ENCODE results near the gene ARMH4. TPM values are rescaled to one million over a fixed set of nuclear protein-coding genes. Genes with fewer than 3 reads are reported as not detected.
A peak's percentile ranks its signal among the peaks of the same experiment; 100 is the strongest.

ARMH4 gene
- total and polyA plus RNA-seq, 4 donors = 15.4 to 39.8 (median 26.0) TPM

GRCh38 chr14:58189176-58189575, 37.2 kb upstream of the ARMH4 start:
- H3K4me3 ChIP-seq (ENCODE audit: low read depth, low read length) = no peak overlapping the region
- H3K27me3 ChIP-seq (ENCODE audit: control insufficient read depth, insufficient read depth, low read length) = no peaks in the 10 kb centered on the region
- no CpG with 5 or more reads among the region's 2 CpGs for WGBS (ENCODE audit: insufficient coverage)
- H3K4me1 ChIP-seq (ENCODE audit: control insufficient read depth, insufficient read depth, low read length) = no peaks in the 10 kb centered on the region
- H3K36me3 ChIP-seq (ENCODE audit: control insufficient read depth, insufficient read depth, low read length) = no peaks in the 10 kb centered on the region
- H3K27ac ChIP-seq (ENCODE audit: low read depth, low read length) = no peak overlapping the region
- H3K9me3 ChIP-seq (ENCODE audit: control insufficient read depth, insufficient read depth, low read length) = no peaks in the 10 kb centered on the region
- peak in 2 of 6 donors; percentile 23 to 70 for DNase-seq (ENCODE audit: low read depth in 4 of 6, low spot score in 6 of 6)

- Histone ChIP-seq H3K9me3 (ENCODE audit: control insufficient read depth, insufficient read depth, low read length) (no peaks in the 10 kb centered on the region), H3K27ac (ENCODE audit: low read depth, low read length) (no peak overlapping the region), H3K36me3 (ENCODE audit: control insufficient read depth, insufficient read depth, low read length) (no peaks in the 10 kb centered on the region), H3K4me3 (ENCODE audit: low read depth, low read length) (no peak overlapping the region), H3K4me1 (ENCODE audit: control insufficient read depth, insufficient read depth, low read length) (no peaks in the 10 kb centered on the region), H3K27me3 (ENCODE audit: control insufficient read depth, insufficient read depth, low read length) (no peaks in the 10 kb centered on the region)
- WGBS (ENCODE audit: insufficient coverage) = 85% methylated on average over 3 of the region's 5 CpGs
- DNase-seq (ENCODE audit: low read depth in 4 of 6, low spot score in 6 of 6) = no peak
These were observed 25.1 kb upstream of the ARMH4 start for GRCh38 chr14:58177125-58177524.

- no peaks in the 10 kb centered on the region for H3K36me3 ChIP-seq (ENCODE audit: control insufficient read depth, insufficient read depth, low read length)
- peak in 2 of 6 donors; percentile 29 to 30 for DNase-seq (ENCODE audit: low read depth in 4 of 6, low spot score in 6 of 6)
- no peak overlapping the region for H3K27ac ChIP-seq (ENCODE audit: low read depth, low read length)
- no peaks in the 10 kb centered on the region for H3K9me3 ChIP-seq (ENCODE audit: control insufficient read depth, insufficient read depth, low read length)
- H3K27me3 ChIP-seq (ENCODE audit: control insufficient read depth, insufficient read depth, low read length) = no peaks in the 10 kb centered on the region
- H3K4me1 ChIP-seq (ENCODE audit: control insufficient read depth, insufficient read depth, low read length) = no peaks in the 10 kb centered on the region
- WGBS (ENCODE audit: insufficient coverage) = 25% methylated on average over 6 of the region's 6 CpGs
- H3K4me3 ChIP-seq (ENCODE audit: low read depth, low read length) = no peak overlapping the region
These were observed 19.1 kb upstream of the ARMH4 start for GRCh38 chr14:58171090-58171489.

- Histone ChIP-seq H3K4me3 (ENCODE audit: low read depth, low read length) (no peak overlapping the region), H3K27me3 (ENCODE audit: control insufficient read depth, insufficient read depth, low read length) (no peaks in the 10 kb centered on the region), H3K4me1 (ENCODE audit: control insufficient read depth, insufficient read depth, low read length) (no peaks in the 10 kb centered on the region), H3K36me3 (ENCODE audit: control insufficient read depth, insufficient read depth, low read length) (no peaks in the 10 kb centered on the region), H3K9me3 (ENCODE audit: control insufficient read depth, insufficient read depth, low read length) (no peaks in the 10 kb centered on the region), H3K27ac (ENCODE audit: low read depth, low read length) (no peak overlapping the region)
- WGBS (ENCODE audit: insufficient coverage) = 85% methylated on average over 4 of the region's 5 CpGs
- no peak for DNase-seq (ENCODE audit: low read depth in 4 of 6, low spot score in 6 of 6)
These were observed 15.9 kb upstream of the ARMH4 start for GRCh38 chr14:58167891-58168290.

- Histone ChIP-seq H3K4me3 (ENCODE audit: low read depth, low read length) (no peak overlapping the region), H3K27ac (ENCODE audit: low read depth, low read length) (no peak overlapping the region), H3K36me3 (ENCODE audit: control insufficient read depth, insufficient read depth, low read length) (no peaks in the 10 kb centered on the region), H3K9me3 (ENCODE audit: control insufficient read depth, insufficient read depth, low read length) (no peaks in the 10 kb centered on the region), H3K4me1 (ENCODE audit: control insufficient read depth, insufficient read depth, low read length) (no peaks in the 10 kb centered on the region), H3K27me3 (ENCODE audit: control insufficient read depth, insufficient read depth, low read length) (no peaks in the 10 kb centered on the region)
- 22% methylated on average over 1 of the region's 1 CpG for WGBS (ENCODE audit: insufficient coverage)
- peak in 1 of 6 donors; percentile 81 for DNase-seq (ENCODE audit: low read depth in 4 of 6, low spot score in 6 of 6)
These were observed 15.0 kb upstream of the ARMH4 start for GRCh38 chr14:58167057-58167456.

GRCh38 chr14:58166005-58166983, 14.3 kb upstream of the ARMH4 start:
- WGBS (ENCODE audit: insufficient coverage) = 79% methylated on average over 4 of the region's 10 CpGs
- peak; percentile 40 to 92 (median 64) for DNase-seq (ENCODE audit: low read depth in 4 of 6, low spot score in 6 of 6)
- H3K4me1 ChIP-seq (ENCODE audit: control insufficient read depth, insufficient read depth, low read length) = no peaks in the 10 kb centered on the region
- H3K36me3 ChIP-seq (ENCODE audit: control insufficient read depth, insufficient read depth, low read length) = no peaks in the 10 kb centered on the region
- H3K27me3 ChIP-seq (ENCODE audit: control insufficient read depth, insufficient read depth, low read length) = no peaks in the 10 kb centered on the region
- no peaks in the 10 kb centered on the region for H3K9me3 ChIP-seq (ENCODE audit: control insufficient read depth, insufficient read depth, low read length)
- no peak overlapping the region for H3K4me3 ChIP-seq (ENCODE audit: low read depth, low read length)
- H3K27ac ChIP-seq (ENCODE audit: low read depth, low read length) = no peak overlapping the region

GRCh38 chr14:58160561-58160960, 8.5 kb upstream of the ARMH4 start:
- Histone ChIP-seq H3K27me3 (ENCODE audit: control insufficient read depth, insufficient read depth, low read length) (no peaks in the 10 kb centered on the region), H3K27ac (ENCODE audit: low read depth, low read length) (no peak overlapping the region), H3K4me1 (ENCODE audit: control insufficient read depth, insufficient read depth, low read length) (no peaks in the 10 kb centered on the region), H3K9me3 (ENCODE audit: control insufficient read depth, insufficient read depth, low read length) (no peaks in the 10 kb centered on the region), H3K36me3 (ENCODE audit: control insufficient read depth, insufficient read depth, low read length) (no peaks in the 10 kb centered on the region), H3K4me3 (ENCODE audit: low read depth, low read length) (no peak overlapping the region)
- no peak for DNase-seq (ENCODE audit: low read depth in 4 of 6, low spot score in 6 of 6)

GRCh38 chr14:58151133-58152013, 640 bp downstream of the ARMH4 start:
- peak; percentile 13 to 80 (median 57) for DNase-seq (ENCODE audit: low read depth in 4 of 6, low spot score in 6 of 6)
- H3K27ac ChIP-seq (ENCODE audit: low read depth, low read length) = peak overlapping the region; percentile 22

GRCh38 chr14:58150243-58150805, 1.7 kb downstream of the ARMH4 start:
- DNase-seq (ENCODE audit: low read depth in 4 of 6, low spot score in 6 of 6) = peak in 1 of 6 donors; percentile 18
- no peaks in the 10 kb centered on the region for H3K27me3 ChIP-seq (ENCODE audit: control insufficient read depth, insufficient read depth, low read length)
- peaks cover 13% of the 10 kb centered on the region for H3K4me1 ChIP-seq (ENCODE audit: control insufficient read depth, insufficient read depth, low read length)
- peak overlapping the region; percentile 62 for H3K4me3 ChIP-seq (ENCODE audit: low read depth, low read length)
- no peak overlapping the region for H3K27ac ChIP-seq (ENCODE audit: low read depth, low read length)
- WGBS (ENCODE audit: insufficient coverage) = no CpG with 5 or more reads among the region's 6 CpGs
- no peaks in the 10 kb centered on the region for H3K36me3 ChIP-seq (ENCODE audit: control insufficient read depth, insufficient read depth, low read length)
- H3K9me3 ChIP-seq (ENCODE audit: control insufficient read depth, insufficient read depth, low read length) = no peaks in the 10 kb centered on the region

More at GRCh38 chr14:58151133-58152013, 640 bp downstream of the ARMH4 start:
- no peaks in the 10 kb centered on the region for H3K27me3 ChIP-seq (ENCODE audit: control insufficient read depth, insufficient read depth, low read length)
- peaks cover 13% of the 10 kb centered on the region for H3K4me1 ChIP-seq (ENCODE audit: control insufficient read depth, insufficient read depth, low read length)
- WGBS (ENCODE audit: insufficient coverage) = 0% methylated on average over 53 of the region's 56 CpGs
- peak overlapping the region; percentile 62 for H3K4me3 ChIP-seq (ENCODE audit: low read depth, low read length)
- no peaks in the 10 kb centered on the region for H3K9me3 ChIP-seq (ENCODE audit: control insufficient read depth, insufficient read depth, low read length)
- H3K36me3 ChIP-seq (ENCODE audit: control insufficient read depth, insufficient read depth, low read length) = no peaks in the 10 kb centered on the region

Data from spinal cord (tissue), 10 donors.